HCT116 (cell line): Measurements from ENCODE around the gene SPAG8. TPM values are rescaled to one million over a fixed set of nuclear protein-coding genes. Genes with fewer than 3 reads are reported as not detected.

Experiments
- ATAC-seq: fragments of 200-7000 bp; cut with Tn5 transposase; 2 replicates; pipeline ENCODE4 v1.9.1; 2020; ENCODE audit warnings: mild to moderate bottlenecking, moderate library complexity
- BruUV-seq: library from RNA; stranded (reverse); fragments of 400-500 nt; replicated peaks from 2 replicates; lab custom pipeline; 2021; lab: Mats Ljungman, UMichigan
- CTCF ChIA-PET: fragments of 300-600 bp; sonication (Branson Sonifier 250); formaldehyde crosslinking; loops from one replicate; lab custom pipeline; 2021; ENCODE audit warnings: antibody characterized with exemption; lab: Charles Lee
- POLR2A ChIA-PET: fragments of 300-600, 350-600 bp; sonication (Branson Sonifier 250); formaldehyde crosslinking; loops from one replicate; lab custom pipeline; 2021; ENCODE audit warnings: antibody characterized with exemption; lab: Charles Lee
- RAD21 ChIA-PET, 2 experiments: fragments of 300-600 bp; sonication (Branson Sonifier 250); formaldehyde crosslinking; loops; one replicate each; lab custom pipeline; 2023; ENCODE audit warnings: low total read pairs in 2 of 2; ENCODE audit not compliant: uncharacterized antibody in 2 of 2, unreplicated experiment in 2 of 2, low non-redundant PET in 1 of 2; lab: Charles Lee
- DNase-seq: peaks from one replicate; pipeline ENCODE4 v3.0.0-alpha.2; 2010; ENCODE audit warnings: low read depth, low spot score
- H2AFZ ChIP-seq: fragments of 200-600 bp; shearing (Covaris generic), sonication (generic); 2 replicates; pipeline ENCODE4 v1.6.1; 2017; ENCODE audit warnings: low read depth, mixed run types, mixed read lengths, antibody characterized with exemption, low read length; ENCODE audit not compliant: poor library complexity, severe bottlenecking
- H3K27ac ChIP-seq: 2 replicates; pipeline ENCODE4 v1.5.1; 2012; ENCODE audit warnings: low read depth, low read length
- H3K27me3 ChIP-seq: fragments of 200-600 bp; sonication (generic); 2 replicates; pipeline ENCODE4 v1.6.1; 2016; ENCODE audit warnings: mixed run types, low read length, mixed read lengths; ENCODE audit not compliant: insufficient read depth
- H3K36me3 ChIP-seq, 2 experiments: fragments of 200-500 bp in 1 of 2; fragments of 200-600 bp in 1 of 2; sonication (Bioruptor generic) in 1 of 2; sonication (generic) in 1 of 2; 2 replicates each; pipeline versions ENCODE4 v1.5.1 to v1.6.1; 2014 to 2016; ENCODE audit warnings: low read length in 2 of 2, inconsistent platforms in 1 of 2, mixed read lengths in 1 of 2, mixed run types in 1 of 2; ENCODE audit not compliant: insufficient read depth in 2 of 2, control insufficient read depth in 1 of 2
- H3K4me1 ChIP-seq, 2 experiments: fragments of 200-600 bp in 1 of 2; sonication (generic) in 1 of 2; 2 replicates each; pipeline versions ENCODE4 v1.5.1 to v1.6.1; 2012 to 2017; ENCODE audit warnings: low read length in 2 of 2, inconsistent platforms in 1 of 2, mild to moderate bottlenecking in 1 of 2, mixed read lengths in 1 of 2, mixed run types in 1 of 2, moderate library complexity in 1 of 2; ENCODE audit not compliant: insufficient read depth in 2 of 2, control insufficient read depth in 1 of 2
- H3K4me2 ChIP-seq: fragments of 200-600 bp; sonication (generic); 2 replicates; pipeline ENCODE4 v1.6.1; 2017; ENCODE audit warnings: mixed run types, low read length, mixed read lengths
- H3K4me3 ChIP-seq, 2 experiments: fragments of 200-600 bp in 1 of 2; sonication (generic) in 1 of 2; replicated peaks in 1 of 2; 2 replicates each; pipeline ENCODE4 v1.5.1; 2011 to 2016; ENCODE audit warnings: low read length in 2 of 2, control low read depth in 1 of 2, low read depth in 1 of 2, mild to moderate bottlenecking in 1 of 2, mixed read lengths in 1 of 2, mixed run types in 1 of 2
- H3K79me2 ChIP-seq: fragments of 200-600 bp; sonication (generic); 2 replicates; pipeline ENCODE4 v1.6.1; 2017; ENCODE audit warnings: mild to moderate bottlenecking, mixed run types, low read length, moderate library complexity, mixed read lengths; ENCODE audit not compliant: insufficient read depth
- H3K9ac ChIP-seq: fragments of 200-600 bp; sonication (generic); 2 replicates; pipeline ENCODE4 v1.6.1; 2016; ENCODE audit warnings: low read length, mixed read lengths
- H3K9me2 ChIP-seq: fragments of 200-600 bp; sonication (generic), shearing (Covaris generic); 2 replicates; pipeline ENCODE4 v1.6.1; 2017; ENCODE audit warnings: mixed run types, mild to moderate bottlenecking, moderate library complexity; ENCODE audit not compliant: insufficient read depth
- H3K9me3 ChIP-seq, 2 experiments: fragments of 200-500 bp in 1 of 2; fragments of 200-600 bp in 1 of 2; sonication (Bioruptor generic) in 1 of 2; sonication (generic) in 1 of 2; 2 replicates each; pipeline ENCODE4 v1.6.1; 2014 to 2017; ENCODE audit warnings: low read length in 2 of 2, mixed read lengths in 2 of 2, inconsistent platforms in 1 of 2, low read depth in 1 of 2, mild to moderate bottlenecking in 1 of 2, mixed run types in 1 of 2, moderate library complexity in 1 of 2; ENCODE audit not compliant: control insufficient read depth in 1 of 2, insufficient read depth in 1 of 2
- H4K20me1 ChIP-seq: fragments of 200-600 bp; sonication (generic), shearing (Covaris generic); 2 replicates; pipeline ENCODE4 v1.6.1; 2017; ENCODE audit warnings: mixed run types, mild to moderate bottlenecking, moderate library complexity; ENCODE audit not compliant: insufficient read depth
- ATF3 ChIP-seq: IDR thresholded peaks from 2 replicates; pipeline ENCODE4 v1.6.1; 2012
- CBX3 ChIP-seq: IDR thresholded peaks from 2 replicates; pipeline ENCODE4 v1.6.1; 2012; ENCODE audit warnings: low read depth
- EZH2 ChIP-seq: fragments of 200-600 bp; sonication (generic); IDR thresholded peaks from 2 replicates; pipeline ENCODE4 v1.6.1; 2017; ENCODE audit warnings: antibody characterized with exemption, mixed run types
- EZH2phosphoT487 ChIP-seq: fragments of 200-600 bp; IDR thresholded peaks from 2 replicates; pipeline ENCODE4 v1.6.1; 2018; ENCODE audit warnings: antibody characterized with exemption, borderline replicate concordance
- FOSL1 ChIP-seq: IDR thresholded peaks from 2 replicates; pipeline ENCODE4 v1.6.1; 2012; ENCODE audit warnings: low read depth
- MAX ChIP-seq: IDR thresholded peaks from 2 replicates; pipeline ENCODE4 v1.6.1; 2012
- REST ChIP-seq: IDR thresholded peaks from 2 replicates; pipeline ENCODE4 v1.6.1; 2012; ENCODE audit warnings: low read depth
- YY1 ChIP-seq: IDR thresholded peaks from 2 replicates; pipeline ENCODE4 v1.6.1; 2011; ENCODE audit warnings: low read length, low read depth, moderate library complexity, mild to moderate bottlenecking; ENCODE audit not compliant: insufficient replicate concordance; ENCODE audit errors: extremely low read depth
- ZFX ChIP-seq: fragments of 450-650 bp; IDR thresholded peaks from 2 replicates; pipeline ENCODE4 v1.6.1; 2017
- ZNF274 ChIP-seq: fragments of 200-500 bp; sonication (Bioruptor generic); IDR thresholded peaks from 2 replicates; pipeline ENCODE4 v1.6.1; 2014; ENCODE audit warnings: mild to moderate bottlenecking, low read depth, low read length, inconsistent platforms
- intact Hi-C: fragments of 100-400 bp; cut with micrococcal nuclease; formaldehyde crosslinking; loops from 2 replicates; pipeline ENCODE4 v1.10.0; 2022
- total RNA-seq: library from RNA; stranded (reverse); gene quantifications from one replicate; pipeline ENCODE4 v1.2.1, GENCODE V29; 2021; ENCODE audit not compliant: unreplicated experiment

SPAG8 gene
- total RNA-seq, 1 experiment from 2014 or later, result 0.39 TPM

GRCh38 chr9:35836595-35836994 lies 24.5 kb upstream of the SPAG8 start (continued):
- TF ChIP-seq REST, result no peak
- no peak for TF ChIP-seq ZFX
- TF ChIP-seq ATF3, result no peak
- TF ChIP-seq, all 23 proteins: peak for 0

- H3K27ac ChIP-seq, result no peak overlapping the region
- DNase-seq, result no peak
- no peak for TF ChIP-seq EZH2
- no peak for TF ChIP-seq ZNF274
- TF ChIP-seq FOSL1, result no peak
- no peak for TF ChIP-seq YY1
- no peak for TF ChIP-seq CBX3
- no peak for TF ChIP-seq MAX
- TF ChIP-seq EZH2phosphoT487, result no peak
- TF ChIP-seq, all 23 proteins: peak for 0
- no peaks in the 10 kb centered on the region for H3K9me3 ChIP-seq
- no peaks in the 10 kb centered on the region for H3K9me2 ChIP-seq
- H4K20me1 ChIP-seq, result no peaks in the 10 kb centered on the region
- H2AFZ ChIP-seq, result no peak overlapping the region
- intact Hi-C loops, result loop anchor here (2.0 kb wide), 2 partner anchors 45 to 69 kb away; partner anchors contain the start of gene NPR2
- H3K4me3 ChIP-seq, result no peak overlapping the region
- no peak overlapping the region for H3K9ac ChIP-seq
- POLR2A ChIA-PET, result interaction anchor here (0.9 kb wide), 1 partner anchor 37 kb away, joined by 3 read pairs; no protein-coding TSS in a partner anchor
- no peaks in the 10 kb centered on the region for H3K27me3 ChIP-seq
- H3K4me2 ChIP-seq, result no peak overlapping the region
- no peak for ATAC-seq
- RAD21 ChIA-PET, result no interaction called here
- CTCF ChIA-PET, result interaction anchor here (0.5 to 2.4 kb wide), 9 partner anchors 8 to 79 kb away, joined by 3 to 12 read pairs (median 5); no protein-coding TSS in a partner anchor
- peaks cover 0 to 11% of the 10 kb centered on the region in 2 experiments; a peak in 1 of 4 replicates for H3K4me1 ChIP-seq
- H3K79me2 ChIP-seq, result no peaks in the 10 kb centered on the region
- no TSS peak for BruUV-seq
- H3K36me3 ChIP-seq, result no peaks in the 10 kb centered on the region
Measured at GRCh38 chr9:35835766-35836165, 23.7 kb upstream of the SPAG8 start.
